Measurements from ENCODE around the gene GMPR2.

GMPR2 gene

GRCh38 chr14:24270537-24271133, 37.9 kb downstream of the GMPR2 start:
- Histone ChIP-seq H3K9ac (ENCODE audit: low read length) (peak overlapping the region; percentile 91), H3K27me3 (ENCODE audit: control insufficient read depth, insufficient read depth, low read length) (no peaks in the 10 kb centered on the region), H3K4me3 (ENCODE audit: low read depth, low read length) (peak overlapping the region; percentile 83), H3K36me3 (ENCODE audit: control insufficient read depth, insufficient read depth, low read length) (peaks cover 27% of the 10 kb centered on the region), H3K27ac (ENCODE audit: low read depth, low read length) (0 out of 2 replicates have a peak overlapping the region, but pooled peaks have one; percentile 91), H3K4me1 (ENCODE audit: control insufficient read depth, insufficient read depth, low read length) (peaks cover 11% of the 10 kb centered on the region; the same call in 1 of the 2 replicates), H3K9me3 (ENCODE audit: control insufficient read depth, insufficient read depth, low read depth, low read length) (no peaks in the 10 kb centered on the region)

GRCh38 chr14:24271134-24271833, 38.6 kb downstream of the GMPR2 start, which contains the start of gene RABGGTA:
RABGGTA (minus strand) TSS chr14:24271597; CDS start chr14:24271115, 482 bp downstream.
- peaks cover 11% of the 10 kb centered on the region; the same call in 1 of the 2 replicates for H3K4me1 ChIP-seq (ENCODE audit: control insufficient read depth, insufficient read depth, low read length)
- H3K9me3 ChIP-seq (ENCODE audit: control insufficient read depth, insufficient read depth, low read depth, low read length) = no peaks in the 10 kb centered on the region
- peak within 1 kb of the TSS; percentile 91 for H3K9ac ChIP-seq (ENCODE audit: low read length)
- no peaks in the 10 kb centered on the region for H3K27me3 ChIP-seq (ENCODE audit: control insufficient read depth, insufficient read depth, low read length)
- H3K36me3 ChIP-seq (ENCODE audit: control insufficient read depth, insufficient read depth, low read length) = peaks cover 22% of the 10 kb centered on the region
- peak within 1 kb of the TSS; percentile 91 for H3K27ac ChIP-seq (ENCODE audit: low read depth, low read length)
- H3K4me3 ChIP-seq (ENCODE audit: low read depth, low read length) = peak within 1 kb of the TSS; percentile 83

- peak overlapping the region; percentile 91 for H3K9ac ChIP-seq (ENCODE audit: low read length)
- H3K36me3 ChIP-seq (ENCODE audit: control insufficient read depth, insufficient read depth, low read length) = peaks cover 16% of the 10 kb centered on the region
- H3K27ac ChIP-seq (ENCODE audit: low read depth, low read length) = no peak overlapping the region
Measured at GRCh38 chr14:24271834-24272263, 39.1 kb downstream of the GMPR2 start.

GRCh38 chr14:24272467-24272866, 39.7 kb downstream of the GMPR2 start:
- H3K36me3 ChIP-seq (ENCODE audit: control insufficient read depth, insufficient read depth, low read length) = peaks cover 10% of the 10 kb centered on the region
- H3K4me1 ChIP-seq (ENCODE audit: control insufficient read depth, insufficient read depth, low read length) = peaks cover 11% of the 10 kb centered on the region; the same call in 1 of the 2 replicates
- H3K4me3 ChIP-seq (ENCODE audit: low read depth, low read length) = no peak overlapping the region
- no peaks in the 10 kb centered on the region for H3K9me3 ChIP-seq (ENCODE audit: control insufficient read depth, insufficient read depth, low read depth, low read length)
- H3K9ac ChIP-seq (ENCODE audit: low read length) = no peak overlapping the region
- no peak overlapping the region for H3K27ac ChIP-seq (ENCODE audit: low read depth, low read length)
- H3K27me3 ChIP-seq (ENCODE audit: control insufficient read depth, insufficient read depth, low read length) = no peaks in the 10 kb centered on the region

More at GRCh38 chr14:24271834-24272263, 39.1 kb downstream of the GMPR2 start:
- Histone ChIP-seq H3K9me3 (ENCODE audit: control insufficient read depth, insufficient read depth, low read depth, low read length) (no peaks in the 10 kb centered on the region), H3K4me1 (ENCODE audit: control insufficient read depth, insufficient read depth, low read length) (peaks cover 11% of the 10 kb centered on the region; the same call in 1 of the 2 replicates), H3K27me3 (ENCODE audit: control insufficient read depth, insufficient read depth, low read length) (no peaks in the 10 kb centered on the region), H3K4me3 (ENCODE audit: low read depth, low read length) (peak overlapping the region; percentile 83)

GRCh38 chr14:24273422-24273998, 40.8 kb downstream of the GMPR2 start:
- peaks cover 11% of the 10 kb centered on the region; the same call in 1 of the 2 replicates for H3K4me1 ChIP-seq (ENCODE audit: control insufficient read depth, insufficient read depth, low read length)
- no peak overlapping the region for H3K27ac ChIP-seq (ENCODE audit: low read depth, low read length)
- peaks cover 7% of the 10 kb centered on the region; the same call in 1 of the 2 replicates for H3K36me3 ChIP-seq (ENCODE audit: control insufficient read depth, insufficient read depth, low read length)
- H3K4me3 ChIP-seq (ENCODE audit: low read depth, low read length) = no peak overlapping the region
- H3K27me3 ChIP-seq (ENCODE audit: control insufficient read depth, insufficient read depth, low read length) = no peaks in the 10 kb centered on the region
- H3K9ac ChIP-seq (ENCODE audit: low read length) = no peak overlapping the region
- H3K9me3 ChIP-seq (ENCODE audit: control insufficient read depth, insufficient read depth, low read depth, low read length) = no peaks in the 10 kb centered on the region

GRCh38 chr14:24274101-24274543, 41.4 kb downstream of the GMPR2 start:
- no peaks in the 10 kb centered on the region for H3K27me3 ChIP-seq (ENCODE audit: control insufficient read depth, insufficient read depth, low read length)
- H3K9me3 ChIP-seq (ENCODE audit: control insufficient read depth, insufficient read depth, low read depth, low read length) = no peaks in the 10 kb centered on the region
- H3K36me3 ChIP-seq (ENCODE audit: control insufficient read depth, insufficient read depth, low read length) = peaks cover 4% of the 10 kb centered on the region; the same call in 1 of the 2 replicates
- H3K4me1 ChIP-seq (ENCODE audit: control insufficient read depth, insufficient read depth, low read length) = peaks cover 11% of the 10 kb centered on the region; the same call in 1 of the 2 replicates
- no peak overlapping the region for H3K9ac ChIP-seq (ENCODE audit: low read length)
- no peak overlapping the region for H3K4me3 ChIP-seq (ENCODE audit: low read depth, low read length)
- H3K27ac ChIP-seq (ENCODE audit: low read depth, low read length) = no peak overlapping the region

- Histone ChIP-seq H3K4me1 (ENCODE audit: control insufficient read depth, insufficient read depth, low read length) (peaks cover 8% of the 10 kb centered on the region; the same call in 1 of the 2 replicates), H3K27me3 (ENCODE audit: control insufficient read depth, insufficient read depth, low read length) (no peaks in the 10 kb centered on the region), H3K36me3 (ENCODE audit: control insufficient read depth, insufficient read depth, low read length) (no peaks in the 10 kb centered on the region), H3K27ac (ENCODE audit: low read depth, low read length) (no peak overlapping the region), H3K9me3 (ENCODE audit: control insufficient read depth, insufficient read depth, low read depth, low read length) (no peaks in the 10 kb centered on the region), H3K4me3 (ENCODE audit: low read depth, low read length) (no peak overlapping the region), H3K9ac (ENCODE audit: low read length) (no peak overlapping the region)
Measured at GRCh38 chr14:24277071-24277470, 44.3 kb downstream of the GMPR2 start.

- Histone ChIP-seq H3K9ac (ENCODE audit: low read length) (no peak overlapping the region), H3K27ac (ENCODE audit: low read depth, low read length) (no peak overlapping the region), H3K4me3 (ENCODE audit: low read depth, low read length) (no peak overlapping the region), H3K9me3 (ENCODE audit: control insufficient read depth, insufficient read depth, low read depth, low read length) (no peaks in the 10 kb centered on the region), H3K27me3 (ENCODE audit: control insufficient read depth, insufficient read depth, low read length) (no peaks in the 10 kb centered on the region), H3K36me3 (ENCODE audit: control insufficient read depth, insufficient read depth, low read length) (no peaks in the 10 kb centered on the region), H3K4me1 (ENCODE audit: control insufficient read depth, insufficient read depth, low read length) (peaks cover 8% of the 10 kb centered on the region; the same call in 1 of the 2 replicates)
Measured at GRCh38 chr14:24277606-24278321, 45.0 kb downstream of the GMPR2 start.

- H3K9ac ChIP-seq (ENCODE audit: low read length) = no peak overlapping the region
Measured at GRCh38 chr14:24278424-24278823, 45.7 kb downstream of the GMPR2 start.

GRCh38 chr14:24279301-24280186, 46.8 kb downstream of the GMPR2 start:
- no peaks in the 10 kb centered on the region for H3K36me3 ChIP-seq (ENCODE audit: control insufficient read depth, insufficient read depth, low read length)
- H3K9me3 ChIP-seq (ENCODE audit: control insufficient read depth, insufficient read depth, low read depth, low read length) = no peaks in the 10 kb centered on the region
- H3K9ac ChIP-seq (ENCODE audit: low read length) = no peak overlapping the region
- no peaks in the 10 kb centered on the region for H3K27me3 ChIP-seq (ENCODE audit: control insufficient read depth, insufficient read depth, low read length)
- H3K27ac ChIP-seq (ENCODE audit: low read depth, low read length) = no peak overlapping the region
- no peaks in the 10 kb centered on the region for H3K4me1 ChIP-seq (ENCODE audit: control insufficient read depth, insufficient read depth, low read length)
- no peak overlapping the region for H3K4me3 ChIP-seq (ENCODE audit: low read depth, low read length)

More at GRCh38 chr14:24278424-24278823, 45.7 kb downstream of the GMPR2 start:
- Histone ChIP-seq H3K27ac (ENCODE audit: low read depth, low read length) (no peak overlapping the region), H3K4me1 (ENCODE audit: control insufficient read depth, insufficient read depth, low read length) (peaks cover 8% of the 10 kb centered on the region; the same call in 1 of the 2 replicates), H3K4me3 (ENCODE audit: low read depth, low read length) (no peak overlapping the region), H3K36me3 (ENCODE audit: control insufficient read depth, insufficient read depth, low read length) (no peaks in the 10 kb centered on the region), H3K9me3 (ENCODE audit: control insufficient read depth, insufficient read depth, low read depth, low read length) (no peaks in the 10 kb centered on the region), H3K27me3 (ENCODE audit: control insufficient read depth, insufficient read depth, low read length) (no peaks in the 10 kb centered on the region)

Data from HUES6 (cell line).